Smooth muscle cell of the pulmonary artery (primary cell): ENCODE measurements around the gene ERCC6L. TPM values are rescaled to one million over a fixed set of nuclear protein-coding genes. Genes with fewer than 3 reads are reported as not detected.

ENCODE experiments used
- total RNA-seq: library from RNA; depleted of rRNA; stranded (reverse); fragments of >200 nt; gene quantifications from 2 replicates; pipeline ENCODE4 v1.2.3, GENCODE V29; 2014

The ERCC6L gene, protein sequence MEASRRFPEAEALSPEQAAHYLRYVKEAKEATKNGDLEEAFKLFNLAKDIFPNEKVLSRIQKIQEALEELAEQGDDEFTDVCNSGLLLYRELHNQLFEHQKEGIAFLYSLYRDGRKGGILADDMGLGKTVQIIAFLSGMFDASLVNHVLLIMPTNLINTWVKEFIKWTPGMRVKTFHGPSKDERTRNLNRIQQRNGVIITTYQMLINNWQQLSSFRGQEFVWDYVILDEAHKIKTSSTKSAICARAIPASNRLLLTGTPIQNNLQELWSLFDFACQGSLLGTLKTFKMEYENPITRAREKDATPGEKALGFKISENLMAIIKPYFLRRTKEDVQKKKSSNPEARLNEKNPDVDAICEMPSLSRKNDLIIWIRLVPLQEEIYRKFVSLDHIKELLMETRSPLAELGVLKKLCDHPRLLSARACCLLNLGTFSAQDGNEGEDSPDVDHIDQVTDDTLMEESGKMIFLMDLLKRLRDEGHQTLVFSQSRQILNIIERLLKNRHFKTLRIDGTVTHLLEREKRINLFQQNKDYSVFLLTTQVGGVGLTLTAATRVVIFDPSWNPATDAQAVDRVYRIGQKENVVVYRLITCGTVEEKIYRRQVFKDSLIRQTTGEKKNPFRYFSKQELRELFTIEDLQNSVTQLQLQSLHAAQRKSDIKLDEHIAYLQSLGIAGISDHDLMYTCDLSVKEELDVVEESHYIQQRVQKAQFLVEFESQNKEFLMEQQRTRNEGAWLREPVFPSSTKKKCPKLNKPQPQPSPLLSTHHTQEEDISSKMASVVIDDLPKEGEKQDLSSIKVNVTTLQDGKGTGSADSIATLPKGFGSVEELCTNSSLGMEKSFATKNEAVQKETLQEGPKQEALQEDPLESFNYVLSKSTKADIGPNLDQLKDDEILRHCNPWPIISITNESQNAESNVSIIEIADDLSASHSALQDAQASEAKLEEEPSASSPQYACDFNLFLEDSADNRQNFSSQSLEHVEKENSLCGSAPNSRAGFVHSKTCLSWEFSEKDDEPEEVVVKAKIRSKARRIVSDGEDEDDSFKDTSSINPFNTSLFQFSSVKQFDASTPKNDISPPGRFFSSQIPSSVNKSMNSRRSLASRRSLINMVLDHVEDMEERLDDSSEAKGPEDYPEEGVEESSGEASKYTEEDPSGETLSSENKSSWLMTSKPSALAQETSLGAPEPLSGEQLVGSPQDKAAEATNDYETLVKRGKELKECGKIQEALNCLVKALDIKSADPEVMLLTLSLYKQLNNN
- total RNA-seq = 0.63 and 1.6 TPM in 2 replicates

DNA sequence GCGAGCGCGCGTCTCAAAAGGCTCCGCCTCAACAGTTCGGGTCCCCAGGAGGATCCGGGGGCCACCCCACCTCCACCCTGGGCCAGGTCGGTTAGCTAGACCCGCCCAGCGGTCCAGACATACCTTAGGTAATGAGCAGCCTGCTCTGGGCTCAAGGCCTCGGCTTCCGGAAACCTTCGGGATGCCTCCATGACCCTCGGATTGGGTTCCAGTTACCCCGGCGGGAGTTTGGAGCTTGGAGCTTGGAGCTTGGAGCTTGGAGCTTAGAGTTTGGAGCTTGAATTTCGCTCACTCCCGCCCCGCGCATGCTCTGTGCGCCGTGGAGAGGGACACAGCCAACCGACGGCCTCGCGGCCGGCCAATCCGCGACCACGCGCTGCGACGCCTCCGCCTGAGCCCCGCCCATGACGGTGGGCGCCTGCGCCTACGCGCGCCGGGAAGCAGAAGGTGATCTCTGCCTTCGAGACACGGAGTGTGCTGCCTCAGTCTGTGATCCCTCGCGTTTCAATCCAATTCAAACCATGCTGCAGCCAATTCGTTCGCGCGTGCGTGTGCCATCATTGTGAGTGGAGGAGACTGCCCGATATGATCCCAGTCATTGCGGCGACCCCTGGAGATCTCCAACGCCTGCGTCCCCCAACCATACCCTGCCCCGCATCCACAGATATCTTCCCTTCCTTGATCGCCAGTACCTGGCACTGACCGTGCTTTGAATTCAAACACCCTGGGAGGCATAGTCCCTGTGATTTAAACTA is at the start of gene ERCC6L:
TSS of gene ERCC6L (minus strand) at position 307 of the 755 bp plus-strand sequence. CDS start at position 191, 116 bp downstream.

DNA sequence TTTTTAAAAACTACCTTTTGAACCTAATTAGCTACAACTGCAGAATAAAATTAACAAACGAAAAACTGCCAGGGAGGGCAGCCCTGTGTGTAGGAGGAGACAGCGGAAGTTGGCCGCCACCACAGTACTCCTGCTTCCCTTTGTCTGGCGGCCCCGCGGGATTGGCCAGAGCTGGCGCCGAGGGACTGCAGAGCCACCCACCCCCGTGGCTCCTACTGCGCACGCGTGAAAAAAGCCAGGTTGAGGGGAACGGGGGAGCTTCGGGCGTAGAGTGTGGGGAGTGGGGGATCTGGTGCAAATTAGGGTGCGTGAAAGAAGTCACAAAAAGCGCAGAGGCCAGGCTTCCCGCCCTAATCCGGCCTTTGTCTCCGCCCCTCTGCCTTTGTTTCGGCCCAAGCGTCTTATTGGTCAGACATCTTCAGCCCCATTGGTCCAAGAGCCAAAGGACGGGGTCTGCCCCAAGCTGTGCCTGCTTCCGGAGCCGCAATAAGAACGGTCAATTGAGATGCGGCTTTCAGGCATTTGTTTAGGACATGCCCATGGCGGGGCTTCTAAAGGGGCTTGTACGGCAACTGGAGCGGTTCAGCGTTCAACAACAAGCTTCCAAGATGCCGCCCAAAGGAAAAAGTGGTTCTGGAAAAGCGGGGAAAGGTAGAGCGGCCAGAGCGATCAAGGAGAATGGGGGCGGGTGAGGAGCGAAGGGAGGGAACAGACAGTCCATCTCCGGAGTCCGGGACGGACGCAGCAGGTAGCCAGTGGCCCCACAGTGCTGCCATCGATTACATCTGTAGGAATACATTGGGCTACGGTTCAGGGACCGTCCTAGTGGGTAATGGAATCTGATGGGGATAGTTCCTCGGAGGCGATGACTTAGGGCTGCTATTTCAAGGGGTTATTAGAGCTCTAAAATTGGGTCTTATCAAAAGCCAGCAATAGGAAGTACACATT is 57.4 kb downstream of the ERCC6L start, which contains the start of gene PIN4:
TSS of gene PIN4 (plus strand) at position 580 of the 948 bp plus-strand sequence. CDS start at position 609, 29 bp downstream.

Other genes with a start within 250 kb of the ERCC6L start
- 5.3 and 7.2 TPM in 2 replicates for gene RTL5, start 107.1 kb downstream of the ERCC6L start, total RNA-seq
- gene PIN4, start 57.3 kb downstream of the ERCC6L start, total RNA-seq = 6.0 and 9.6 TPM in 2 replicates
- 466 and 529 TPM in 2 replicates for gene RPS4X, start 38.2 kb upstream of the ERCC6L start, total RNA-seq
- not detected in 2 replicates for gene CITED1, start 66.9 kb upstream of the ERCC6L start, total RNA-seq